ENCODE measurements around the gene FOXS1. TPM values are rescaled to one million over a fixed set of nuclear protein-coding genes. Genes with fewer than 3 reads are reported as not detected.

FOXS1 gene
- total RNA-seq, 2 experiments from 2014 or later, result not detected

GRCh38 chr20:31818376-31818908 lies 27.0 kb downstream of the FOXS1 start:
- Histone ChIP-seq H3K9me2 (ENCODE audit: insufficient read depth, low read length) (no peaks in the 10 kb centered on the region), H3K4me2 (ENCODE audit: low read length) (no peak overlapping the region), H3K9me3 (ENCODE audit: low read length) (no peaks in the 10 kb centered on the region), H3K79me2 (ENCODE audit: insufficient read depth, low read depth, low read length) (no peaks in the 10 kb centered on the region), H3K4me3 (ENCODE audit: low read depth, low read length, poor library complexity, severe bottlenecking) (no peak overlapping the region), H3K36me3 (ENCODE audit: insufficient read depth, low read length) (no peaks in the 10 kb centered on the region), H3K4me1 (ENCODE audit: insufficient read depth, low read length, poor library complexity, severe bottlenecking) (no peaks in the 10 kb centered on the region), H3K27ac (ENCODE audit: low read depth, low read length, poor library complexity, severe bottlenecking) (no peak overlapping the region), H2AFZ (ENCODE audit: low read length) (no peak overlapping the region), H4K20me1 (ENCODE audit: insufficient read depth, low read length) (no peaks in the 10 kb centered on the region)
- no peak for DNase-seq (ENCODE audit: low spot score)
- no TSS peak for BruUV-seq (replicated peaks)
- no peak for TF ChIP-seq CTCF (conservative IDR thresholded peaks at IDR 0.05; ENCODE audit: low read length)
- TF ChIP-seq EZH2phosphoT487 (IDR thresholded peaks at IDR 0.05; ENCODE audit: borderline replicate concordance, low read depth, low read length), result no peak
- ChIA-PET CTCF (ENCODE audit: unreplicated experiment) (interaction anchor here (0.5 kb wide), 1 partner anchor 292 kb away, joined by 4 read pairs; no protein-coding TSS in a partner anchor), POLR2A (interaction anchor here (0.9 kb wide), 1 partner anchor 20 kb away, joined by 3 read pairs; no protein-coding TSS in a partner anchor)
- intact Hi-C loops (cut with micrococcal nuclease; ENCODE audit: unreplicated experiment), result no loop called here

- no TSS peak for BruUV-seq (replicated peaks)
- CTCF ChIA-PET (ENCODE audit: unreplicated experiment), result no interaction called here
These were observed 27.9 kb downstream of the FOXS1 start for GRCh38 chr20:31817461-31817860.

More at GRCh38 chr20:31817461-31817860, 27.9 kb downstream of the FOXS1 start:
- no peaks in the 10 kb centered on the region for H3K36me3 ChIP-seq (ENCODE audit: insufficient read depth, low read length)
- POLR2A ChIA-PET, result interaction anchor here (0.9 to 1.0 kb wide), 2 partner anchors 9 to 21 kb away, joined by 3 read pairs; no protein-coding TSS in a partner anchor
- no peaks in the 10 kb centered on the region for H3K9me2 ChIP-seq (ENCODE audit: insufficient read depth, low read length)
- DNase-seq (ENCODE audit: low spot score), result no peak
- H4K20me1 ChIP-seq (ENCODE audit: insufficient read depth, low read length), result no peaks in the 10 kb centered on the region
- no peak overlapping the region for H3K4me3 ChIP-seq (ENCODE audit: low read depth, low read length, poor library complexity, severe bottlenecking)
- H3K4me1 ChIP-seq (ENCODE audit: insufficient read depth, low read length, poor library complexity, severe bottlenecking), result no peaks in the 10 kb centered on the region
- no peak overlapping the region for H3K4me2 ChIP-seq (ENCODE audit: low read length)
- no peak overlapping the region for H3K27ac ChIP-seq (ENCODE audit: low read depth, low read length, poor library complexity, severe bottlenecking)
- intact Hi-C loops (cut with micrococcal nuclease; ENCODE audit: unreplicated experiment), result no loop called here
- H3K79me2 ChIP-seq (ENCODE audit: insufficient read depth, low read depth, low read length), result no peaks in the 10 kb centered on the region
- H2AFZ ChIP-seq (ENCODE audit: low read length), result no peak overlapping the region
- H3K9me3 ChIP-seq (ENCODE audit: low read length), result no peaks in the 10 kb centered on the region
- TF ChIP-seq EZH2phosphoT487 (IDR thresholded peaks at IDR 0.05; ENCODE audit: borderline replicate concordance, low read depth, low read length) (no peak), CTCF (conservative IDR thresholded peaks at IDR 0.05; ENCODE audit: low read length) (no peak)
